Hematopoietic multipotent progenitor cell treated with erythropoietin and hydrocortisone succinate and interleukin-3 and kit ligand, for 4 days (in vitro differentiated cells): Measurements from ENCODE around the gene KRTAP20-2.

Experiments
- DNase-seq: peaks from one replicate; pipeline ENCODE4 v3.0.0-alpha.2; 2015

KRTAP20-2 gene

GRCh38 chr21:30676737-30677136, 41.7 kb downstream of the KRTAP20-2 start:
- no peak for DNase-seq

- no peak for DNase-seq
Observed at GRCh38 chr21:30680586-30680985, 45.6 kb downstream of the KRTAP20-2 start.

- DNase-seq: no peak
Observed at GRCh38 chr21:30684506-30684905, 49.5 kb downstream of the KRTAP20-2 start.
